Measurements from ENCODE around the gene MLN.

GRCh38 chr6:33766921-33767907, 36.6 kb downstream of the MLN start:
- TF ChIP-seq POLR2A (IDR thresholded peaks at IDR 0.05; ENCODE audit: low read depth, low read length) = no peak
- no peak for TF ChIP-seq RFX5 (IDR thresholded peaks at IDR 0.05; ENCODE audit: low read depth, low read length)
- no peak for TF ChIP-seq CTCF (conservative IDR thresholded peaks at IDR 0.05; ENCODE audit: low read depth, low read length)
- TF ChIP-seq, protein P1, sequence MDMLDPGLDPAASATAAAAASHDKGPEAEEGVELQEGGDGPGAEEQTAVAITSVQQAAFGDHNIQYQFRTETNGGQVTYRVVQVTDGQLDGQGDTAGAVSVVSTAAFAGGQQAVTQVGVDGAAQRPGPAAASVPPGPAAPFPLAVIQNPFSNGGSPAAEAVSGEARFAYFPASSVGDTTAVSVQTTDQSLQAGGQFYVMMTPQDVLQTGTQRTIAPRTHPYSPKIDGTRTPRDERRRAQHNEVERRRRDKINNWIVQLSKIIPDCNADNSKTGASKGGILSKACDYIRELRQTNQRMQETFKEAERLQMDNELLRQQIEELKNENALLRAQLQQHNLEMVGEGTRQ (IDR thresholded peaks at IDR 0.05; ENCODE audit: low read depth, low read length) = no peak
- TF ChIP-seq MXI1 (IDR thresholded peaks at IDR 0.05; ENCODE audit: borderline replicate concordance, low read depth, low read length) = no peak
- TF ChIP-seq RCOR1 (IDR thresholded peaks at IDR 0.05; ENCODE audit: insufficient replicate concordance, low read length) = no peak
- TF ChIP-seq RAD21 (IDR thresholded peaks at IDR 0.05; ENCODE audit: low read length) = no peak
- no peak for TF ChIP-seq SMC3 (IDR thresholded peaks at IDR 0.05; ENCODE audit: low read depth, low read length)
- TF ChIP-seq CEBPB (IDR thresholded peaks at IDR 0.05; ENCODE audit: low read depth, low read length) = no peak
- TF ChIP-seq NFE2L2 (IDR thresholded peaks at IDR 0.05; ENCODE audit: low read depth, low read length) = no peak
- TF ChIP-seq BHLHE40 (IDR thresholded peaks at IDR 0.05; ENCODE audit: low read depth, low read length) = no peak
- TF ChIP-seq FOS (IDR thresholded peaks at IDR 0.05; ENCODE audit: low read depth, low read length) = no peak
- TF ChIP-seq MAFK (IDR thresholded peaks at IDR 0.05; ENCODE audit: low read depth, low read length) = no peak
- TF ChIP-seq CHD1 (IDR thresholded peaks at IDR 0.05; ENCODE audit: low read depth, low read length) = no peak
